ENCODE measurements around the gene OR6J1.

- TF ChIP-seq, protein P1, sequence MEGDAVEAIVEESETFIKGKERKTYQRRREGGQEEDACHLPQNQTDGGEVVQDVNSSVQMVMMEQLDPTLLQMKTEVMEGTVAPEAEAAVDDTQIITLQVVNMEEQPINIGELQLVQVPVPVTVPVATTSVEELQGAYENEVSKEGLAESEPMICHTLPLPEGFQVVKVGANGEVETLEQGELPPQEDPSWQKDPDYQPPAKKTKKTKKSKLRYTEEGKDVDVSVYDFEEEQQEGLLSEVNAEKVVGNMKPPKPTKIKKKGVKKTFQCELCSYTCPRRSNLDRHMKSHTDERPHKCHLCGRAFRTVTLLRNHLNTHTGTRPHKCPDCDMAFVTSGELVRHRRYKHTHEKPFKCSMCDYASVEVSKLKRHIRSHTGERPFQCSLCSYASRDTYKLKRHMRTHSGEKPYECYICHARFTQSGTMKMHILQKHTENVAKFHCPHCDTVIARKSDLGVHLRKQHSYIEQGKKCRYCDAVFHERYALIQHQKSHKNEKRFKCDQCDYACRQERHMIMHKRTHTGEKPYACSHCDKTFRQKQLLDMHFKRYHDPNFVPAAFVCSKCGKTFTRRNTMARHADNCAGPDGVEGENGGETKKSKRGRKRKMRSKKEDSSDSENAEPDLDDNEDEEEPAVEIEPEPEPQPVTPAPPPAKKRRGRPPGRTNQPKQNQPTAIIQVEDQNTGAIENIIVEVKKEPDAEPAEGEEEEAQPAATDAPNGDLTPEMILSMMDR (IDR thresholded peaks at IDR 0.05) = no peak
- no peak for TF ChIP-seq POLR2A (IDR thresholded peaks at IDR 0.05)
Observed at GRCh38 chr14:22667881-22668280, 23.7 kb upstream of the OR6J1 start.
